ENCODE data around the gene CDC37L1.
"Not testable (repeated sequence)": the region's sequence is repeated elsewhere in the genome, so short reads cannot be mapped to it uniquely, and the experiment has no call there.

Gene CDC37L1

GRCh38 chr9:4679268-4680172, at the start of gene CDC37L1:
Gene CDC37L1 (plus strand): TSS chr9:4679569. CDS start chr9:4679768, 199 bp downstream.
- DNase-seq: peak; percentile 87

DNA sequence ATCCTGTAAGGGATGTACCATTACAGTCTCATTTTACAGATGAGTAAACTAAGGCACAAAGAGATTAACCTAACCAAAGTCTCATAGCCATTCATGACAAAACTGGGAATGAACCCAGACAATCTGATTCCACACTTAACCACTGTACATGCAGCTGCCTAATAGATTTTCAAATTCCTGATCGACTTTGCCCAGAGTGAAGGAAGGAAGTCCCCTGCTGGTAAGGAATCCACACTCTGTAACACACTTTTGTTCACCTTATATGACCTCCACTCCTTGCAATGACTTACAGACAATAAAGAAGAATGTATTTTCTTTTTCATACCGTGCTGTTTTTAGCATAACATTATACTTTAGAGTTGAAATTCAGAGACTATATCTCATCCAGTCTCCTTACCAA, 48.5 kb upstream of the CDC37L1 start:
- DNase-seq: no peak

- no peak for DNase-seq
Measured at GRCh38 chr9:4638968-4639367, 40.4 kb upstream of the CDC37L1 start.

DNA sequence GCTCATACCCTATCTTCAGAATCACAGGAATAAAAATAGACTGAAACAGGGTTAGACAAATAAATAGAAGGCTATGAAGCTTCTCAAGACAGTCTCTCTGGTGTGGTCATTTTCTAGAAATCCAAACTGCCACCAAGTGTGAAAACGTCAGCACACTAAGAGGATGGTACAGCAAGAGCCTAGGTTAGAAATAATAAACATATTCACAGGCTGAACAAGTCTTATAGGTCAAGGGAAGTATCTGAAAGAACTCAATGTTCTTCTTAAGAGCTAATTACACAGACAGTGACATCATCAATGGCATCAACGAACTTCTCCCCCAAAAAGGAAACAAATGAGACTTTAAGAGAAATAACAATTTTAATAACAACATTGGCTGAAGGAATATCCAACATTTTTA, 39.9 kb upstream of the CDC37L1 start:
- DNase-seq: no peak

DNA sequence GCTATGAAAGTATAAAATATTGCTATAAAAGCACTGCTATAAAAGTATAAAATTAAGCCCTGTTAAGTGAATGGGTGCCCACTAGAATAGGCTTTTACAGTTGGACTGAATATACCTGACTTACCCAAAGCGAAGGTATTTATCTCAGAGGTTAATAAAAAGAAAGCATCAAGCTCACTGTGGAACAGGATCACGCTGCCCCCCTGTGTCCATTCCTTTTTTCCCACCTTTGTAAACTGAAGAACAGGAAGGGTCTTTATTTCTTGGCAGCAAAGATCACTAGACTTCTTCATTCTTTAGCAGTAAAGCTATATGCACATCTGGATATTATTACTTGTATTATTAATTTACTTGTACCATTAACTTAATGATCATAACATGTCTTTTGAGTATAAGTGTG, 39.3 kb upstream of the CDC37L1 start:
- no peak for DNase-seq

GRCh38 chr9:4642351-4642750, 37.0 kb upstream of the CDC37L1 start:
- DNase-seq: no peak

DNA sequence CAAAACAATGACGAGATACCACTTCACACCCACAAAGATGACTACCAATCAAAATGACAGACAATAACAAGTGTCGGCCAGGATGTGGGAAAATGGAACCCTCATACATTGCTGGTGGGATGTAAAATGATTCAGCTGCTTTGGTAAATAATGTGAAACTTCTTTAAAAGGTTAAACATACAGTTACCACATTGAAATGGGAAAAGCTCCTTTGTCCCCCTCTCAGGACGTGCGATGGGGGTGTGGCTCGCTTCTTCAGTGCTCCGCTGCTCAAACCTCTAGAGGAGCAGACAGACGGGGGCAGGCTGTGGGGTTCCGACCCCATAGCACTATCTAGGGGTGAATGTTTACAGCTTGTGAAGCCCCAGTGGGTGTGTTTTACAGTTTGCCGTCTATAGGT, 25.3 kb upstream of the CDC37L1 start:
- DNase-seq: no peak

DNA sequence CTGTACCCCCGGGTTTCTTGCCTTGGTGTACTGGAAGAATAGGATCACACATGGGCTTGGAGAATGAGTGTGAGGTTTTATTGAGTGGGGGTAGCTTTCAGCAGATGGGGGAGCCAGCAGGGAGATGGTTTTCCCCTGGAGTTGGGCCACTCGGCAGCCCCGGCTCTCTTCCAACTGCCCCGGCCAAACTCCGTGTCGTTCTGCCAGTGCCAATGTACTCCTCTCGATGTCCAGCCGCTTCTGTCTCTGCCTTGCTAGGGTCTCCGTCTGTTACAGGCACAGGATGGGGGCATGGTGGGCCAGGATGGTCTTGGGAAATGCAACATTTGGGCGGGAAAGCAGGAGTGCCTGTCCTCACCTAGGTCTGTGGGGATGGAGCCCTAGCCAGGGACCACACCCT, 24.8 kb upstream of the CDC37L1 start:
- DNase-seq: no peak

- DNase-seq: not testable (repeated sequence)
Measured at GRCh38 chr9:4656196-4656595, 23.2 kb upstream of the CDC37L1 start.

- no peak for DNase-seq
Measured at GRCh38 chr9:4656621-4657020, 22.7 kb upstream of the CDC37L1 start.

- no peak for DNase-seq
Measured at GRCh38 chr9:4657426-4658159, 21.8 kb upstream of the CDC37L1 start.

GRCh38 chr9:4660665-4661064, 18.7 kb upstream of the CDC37L1 start:
- not testable (repeated sequence) for DNase-seq

GRCh38 chr9:4661165-4661564, 18.2 kb upstream of the CDC37L1 start:
- DNase-seq: no peak

GRCh38 chr9:4661611-4662010, 17.8 kb upstream of the CDC37L1 start:
- no peak for DNase-seq

DNA sequence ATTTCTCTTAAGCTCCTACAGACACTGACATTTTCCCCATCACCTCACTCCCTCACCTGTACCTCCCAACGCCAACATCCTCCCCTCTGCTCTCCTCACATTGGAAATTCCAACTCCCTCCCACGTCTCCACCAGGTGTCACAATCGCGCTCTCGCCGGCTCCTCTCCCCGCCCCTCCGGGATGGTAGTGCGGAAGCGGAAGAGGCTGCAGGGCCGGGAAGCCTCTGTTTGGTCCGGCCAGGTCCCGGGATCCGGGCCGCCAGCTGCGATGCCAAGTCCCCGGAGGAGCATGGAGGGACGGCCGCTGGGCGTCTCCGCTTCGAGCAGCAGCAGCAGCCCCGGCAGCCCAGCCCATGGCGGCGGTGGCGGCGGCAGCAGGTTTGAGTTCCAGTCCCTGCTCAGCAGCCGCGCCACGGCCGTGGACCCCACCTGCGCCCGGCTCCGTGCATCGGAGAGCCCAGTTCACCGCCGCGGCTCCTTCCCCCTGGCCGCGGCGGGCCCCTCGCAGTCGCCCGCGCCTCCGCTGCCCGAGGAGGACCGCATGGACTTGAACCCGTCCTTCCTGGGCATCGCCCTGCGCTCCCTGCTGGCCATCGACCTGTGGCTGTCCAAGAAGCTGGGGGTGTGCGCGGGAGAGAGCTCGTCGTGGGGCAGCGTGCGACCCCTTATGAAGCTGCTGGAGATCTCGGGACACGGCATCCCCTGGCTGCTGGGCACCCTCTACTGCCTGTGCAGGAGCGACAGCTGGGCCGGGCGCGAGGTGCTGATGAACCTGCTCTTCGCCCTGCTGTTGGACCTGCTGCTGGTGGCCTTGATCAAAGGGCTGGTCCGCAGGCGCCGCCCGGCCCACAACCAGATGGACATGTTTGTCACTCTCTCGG, 17.0 kb upstream of the CDC37L1 start, which contains the start of gene PLPP6:
Gene PLPP6, plus strand, starts transcription at position 187 of the 881 bp plus-strand sequence. Its CDS starts 82 bp downstream, at position 269.
- DNase-seq: no peak

- no peak for DNase-seq
Measured at GRCh38 chr9:4662989-4663792, 16.2 kb upstream of the CDC37L1 start.

- no peak for DNase-seq
Measured at GRCh38 chr9:4663956-4664355, 15.4 kb upstream of the CDC37L1 start.

- DNase-seq: no peak
Measured at GRCh38 chr9:4665357-4665756, 14.0 kb upstream of the CDC37L1 start.

DNA sequence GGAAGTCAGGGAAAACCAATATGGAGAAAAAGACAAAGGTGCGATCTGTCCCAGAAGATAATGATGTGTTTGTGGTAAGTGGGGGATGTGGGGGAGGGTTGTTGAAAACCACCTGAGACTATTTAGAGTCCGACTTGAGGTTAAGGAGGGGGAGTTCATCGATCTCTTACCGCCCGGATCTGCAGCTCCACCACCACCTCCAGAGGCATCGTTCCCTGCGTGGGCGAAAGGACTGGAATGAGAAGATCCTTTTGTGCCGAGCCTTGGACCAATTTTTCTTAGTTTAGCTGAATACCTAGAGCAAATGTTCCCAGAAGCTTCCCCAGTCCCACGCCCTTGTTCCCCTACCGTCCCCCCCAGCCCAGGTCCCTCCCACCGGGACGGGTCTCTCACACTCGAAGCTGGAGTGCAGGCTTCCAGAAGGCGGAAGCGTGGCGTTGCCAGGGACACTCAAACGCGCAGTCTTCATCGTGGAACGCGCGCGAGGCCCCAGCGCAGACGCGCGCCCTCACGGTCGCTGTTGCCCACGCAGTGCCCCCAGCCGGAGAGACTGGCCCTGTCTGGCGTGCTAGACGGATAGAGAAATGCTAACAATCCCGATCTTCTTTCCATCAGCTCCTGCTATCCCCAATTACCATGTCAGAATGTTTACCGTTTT, 13.2 kb upstream of the CDC37L1 start, which contains the start of gene SPATA6L:
Gene SPATA6L, minus strand, starts transcription at position 439 of the 658 bp plus-strand sequence. Its CDS starts 230 bp downstream, at position 209.
- no peak for DNase-seq

GRCh38 chr9:4667681-4668080, 11.7 kb upstream of the CDC37L1 start:
- no peak for DNase-seq

DNA sequence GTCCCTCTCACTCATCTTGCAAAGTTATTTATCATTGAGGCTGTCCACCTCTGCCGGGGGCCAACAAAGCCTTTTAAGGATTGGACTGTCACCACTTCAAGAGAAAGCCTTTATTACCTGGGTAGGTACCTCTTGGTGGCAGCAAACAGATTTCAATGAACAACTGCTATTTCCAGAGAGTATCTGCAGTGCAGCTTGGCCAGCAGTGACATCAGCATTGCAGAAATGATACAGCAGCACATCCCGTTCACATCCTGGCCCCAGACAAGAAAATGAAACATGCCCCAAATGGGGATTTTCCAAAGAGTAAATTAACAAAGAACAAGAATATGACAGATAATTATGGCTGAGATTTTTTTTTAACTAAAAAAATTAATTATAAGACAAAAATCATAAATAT, 10.8 kb upstream of the CDC37L1 start:
- no peak for DNase-seq
